MM.1S (cell line): ENCODE measurements around the gene TUBA4B.
"Not testable (repeated sequence)": the region's sequence is repeated elsewhere in the genome, so short reads cannot be mapped to it uniquely, and the experiment has no call there.

ENCODE experiments used
- DNase-seq: peaks from one replicate; pipeline ENCODE4 v3.0.0-alpha.2; 2015
- H2AFZ ChIP-seq: fragments of 300-600 bp; sonication (generic); 2 replicates; pipeline ENCODE4 v1.6.0; 2016; ENCODE audit warnings: antibody characterized with exemption, low read length
- H3F3A ChIP-seq: fragments of 300-600 bp; sonication (generic); 2 replicates; pipeline ENCODE4 v1.6.1; 2016; ENCODE audit warnings: mild to moderate bottlenecking, antibody characterized with exemption, low read length, moderate library complexity, mixed read lengths; ENCODE audit not compliant: insufficient read depth
- H3K27ac ChIP-seq: fragments of 300-600 bp; sonication (generic); 2 replicates; pipeline ENCODE4 v1.5.1; 2016; ENCODE audit warnings: mild to moderate bottlenecking, low read length
- H3K27me3 ChIP-seq: fragments of 300-600 bp; sonication (generic); replicated peaks from 2 replicates; pipeline ENCODE4 v1.6.0; 2016; ENCODE audit warnings: low read length; ENCODE audit not compliant: insufficient read depth
- H3K36me3 ChIP-seq: fragments of 300-600 bp; sonication (generic); replicated peaks from 2 replicates; pipeline ENCODE4 v1.6.1; 2016; ENCODE audit warnings: mild to moderate bottlenecking, low read length, mixed read lengths; ENCODE audit not compliant: insufficient read depth
- H3K4me1 ChIP-seq: fragments of 300-600 bp; sonication (generic); 2 replicates; pipeline ENCODE4 v1.6.1; 2016; ENCODE audit warnings: low read length, mixed read lengths
- H3K4me2 ChIP-seq: fragments of 300-600 bp; sonication (generic); 2 replicates; pipeline ENCODE4 v1.6.0; 2016; ENCODE audit warnings: low read depth, low read length
- H3K4me3 ChIP-seq: fragments of 300-600 bp; sonication (generic); 2 replicates; pipeline ENCODE4 v1.5.1; 2016; ENCODE audit warnings: low read length, mixed read lengths
- H3K79me2 ChIP-seq: fragments of 300-600 bp; sonication (generic); 2 replicates; pipeline ENCODE4 v1.6.1; 2016; ENCODE audit warnings: mixed run types, low read length, mixed read lengths
- H3K9ac ChIP-seq: fragments of 300-600 bp; sonication (generic); 2 replicates; pipeline ENCODE4 v1.6.1; 2016; ENCODE audit warnings: low read length, mixed read lengths
- H3K9me2 ChIP-seq: fragments of 300-600 bp; sonication (generic); replicated peaks from 2 replicates; pipeline ENCODE4 v1.6.1; 2016; ENCODE audit warnings: mild to moderate bottlenecking, low read length, mixed read lengths; ENCODE audit not compliant: insufficient read depth
- H3K9me3 ChIP-seq: fragments of 300-600 bp; sonication (generic); replicated peaks from 2 replicates; pipeline ENCODE4 v1.6.1; 2016; ENCODE audit warnings: mild to moderate bottlenecking, low read length, mixed read lengths; ENCODE audit not compliant: insufficient read depth
- H4K20me1 ChIP-seq: fragments of 300-600 bp; sonication (generic); 2 replicates; pipeline ENCODE4 v1.6.1; 2016; ENCODE audit warnings: mild to moderate bottlenecking, low read length, moderate library complexity, mixed read lengths; ENCODE audit not compliant: insufficient read depth
- EZH2 ChIP-seq: fragments of 300-600 bp; sonication (generic); optimal IDR thresholded peaks from 2 replicates; pipeline ENCODE3; 2017; ENCODE audit warnings: low read depth, mild to moderate bottlenecking, antibody characterized with exemption, low read length, mixed read lengths
- EZH2phosphoT487 ChIP-seq: fragments of 300-600 bp; sonication (generic); IDR thresholded peaks from 2 replicates; pipeline ENCODE4 v1.6.1; 2018; ENCODE audit warnings: antibody characterized with exemption, low read length
- TF ChIP-seq, protein P1 (sequence below): fragments of 300-600 bp; sonication (generic); IDR thresholded peaks from 2 replicates; pipeline ENCODE4 v1.5.1; 2016; ENCODE audit warnings: antibody characterized with exemption, low read length, mixed read lengths

Gene TUBA4B

GRCh38 chr2:219253753-219254589 lies 928 bp downstream of the TUBA4B start, which contains the start of gene TUBA4A:
TUBA4A (minus strand) TSS chr2:219253918; CDS start chr2:219253858, 60 bp downstream.
- no peaks in the 10 kb centered on the region for H3K9me2 ChIP-seq
- H3K27ac ChIP-seq = peak within 1 kb of the TSS; percentile 73
- peak within 1 kb of the TSS; percentile 88 for H2AFZ ChIP-seq
- peaks cover 31% of the 10 kb centered on the region for H3K4me1 ChIP-seq
- DNase-seq = peak; percentile 92
- H3K9ac ChIP-seq = peak within 1 kb of the TSS; percentile 88
- H3K4me3 ChIP-seq = peak within 1 kb of the TSS; percentile 78
- TF ChIP-seq EZH2 (no peak), EZH2phosphoT487 (no peak)
- TF ChIP-seq, protein P1, sequence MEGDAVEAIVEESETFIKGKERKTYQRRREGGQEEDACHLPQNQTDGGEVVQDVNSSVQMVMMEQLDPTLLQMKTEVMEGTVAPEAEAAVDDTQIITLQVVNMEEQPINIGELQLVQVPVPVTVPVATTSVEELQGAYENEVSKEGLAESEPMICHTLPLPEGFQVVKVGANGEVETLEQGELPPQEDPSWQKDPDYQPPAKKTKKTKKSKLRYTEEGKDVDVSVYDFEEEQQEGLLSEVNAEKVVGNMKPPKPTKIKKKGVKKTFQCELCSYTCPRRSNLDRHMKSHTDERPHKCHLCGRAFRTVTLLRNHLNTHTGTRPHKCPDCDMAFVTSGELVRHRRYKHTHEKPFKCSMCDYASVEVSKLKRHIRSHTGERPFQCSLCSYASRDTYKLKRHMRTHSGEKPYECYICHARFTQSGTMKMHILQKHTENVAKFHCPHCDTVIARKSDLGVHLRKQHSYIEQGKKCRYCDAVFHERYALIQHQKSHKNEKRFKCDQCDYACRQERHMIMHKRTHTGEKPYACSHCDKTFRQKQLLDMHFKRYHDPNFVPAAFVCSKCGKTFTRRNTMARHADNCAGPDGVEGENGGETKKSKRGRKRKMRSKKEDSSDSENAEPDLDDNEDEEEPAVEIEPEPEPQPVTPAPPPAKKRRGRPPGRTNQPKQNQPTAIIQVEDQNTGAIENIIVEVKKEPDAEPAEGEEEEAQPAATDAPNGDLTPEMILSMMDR = no peak
- H3F3A ChIP-seq = peaks cover 30% of the 10 kb centered on the region
- H3K79me2 ChIP-seq = peaks cover 48% of the 10 kb centered on the region
- H3K4me2 ChIP-seq = peak within 1 kb of the TSS; percentile 99
- 0 out of 2 replicates have a peak, but pooled peaks cover 6% of the 10 kb centered on the region for H3K36me3 ChIP-seq
- no peaks in the 10 kb centered on the region for H4K20me1 ChIP-seq
- H3K27me3 ChIP-seq = no peaks in the 10 kb centered on the region
- no peaks in the 10 kb centered on the region for H3K9me3 ChIP-seq

DNA sequence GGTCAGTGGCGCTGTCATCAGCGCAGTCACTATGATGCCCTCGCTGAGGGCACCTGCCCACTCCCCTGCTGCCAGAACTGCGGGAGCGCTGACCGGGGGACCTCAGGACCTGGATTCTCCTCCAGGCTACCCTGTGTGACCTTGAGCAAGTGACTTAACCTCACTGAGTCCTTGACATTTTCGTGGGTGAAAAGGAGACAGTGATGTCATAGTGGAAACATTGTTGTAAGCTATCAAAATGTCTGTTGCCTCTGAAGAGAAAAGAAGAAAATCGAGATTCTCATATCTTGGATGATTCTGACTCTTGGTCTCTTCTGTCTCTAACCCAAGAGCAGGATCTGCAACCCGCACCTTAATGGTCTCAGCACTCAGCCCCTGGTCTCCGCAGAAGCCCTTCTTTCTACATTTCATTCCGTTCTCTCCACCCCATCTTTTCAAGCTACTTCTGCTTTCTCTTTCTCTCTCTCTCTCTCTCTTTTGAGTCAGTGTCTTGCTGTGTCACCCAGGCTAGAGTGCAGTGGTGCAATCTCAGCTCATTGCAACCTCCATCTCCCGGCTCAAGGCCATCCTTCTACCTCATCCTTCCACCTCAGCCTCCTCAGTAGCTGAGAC lies 1.7 kb downstream of the TUBA4B start:
- Histone ChIP-seq H3F3A (peaks cover 23% of the 10 kb centered on the region), H3K9ac (peak overlapping the region; percentile 88), H3K36me3 (0 out of 2 replicates have a peak, but pooled peaks cover 6% of the 10 kb centered on the region), H3K9me2 (no peaks in the 10 kb centered on the region), H3K79me2 (peaks cover 41% of the 10 kb centered on the region), H3K4me1 (peaks cover 23% of the 10 kb centered on the region), H4K20me1 (no peaks in the 10 kb centered on the region), H3K9me3 (no peaks in the 10 kb centered on the region), H3K27ac (peak overlapping the region; percentile 73; the same call in 1 of the 2 replicates), H3K4me3 (peak overlapping the region; percentile 78), H3K4me2 (peak overlapping the region; percentile 99), H2AFZ (peak overlapping the region; percentile 88), H3K27me3 (no peaks in the 10 kb centered on the region)
- peak; percentile 35 for DNase-seq
- no peak for TF ChIP-seq EZH2phosphoT487
- TF ChIP-seq, protein P1 = no peak
- no peak for TF ChIP-seq EZH2

DNA sequence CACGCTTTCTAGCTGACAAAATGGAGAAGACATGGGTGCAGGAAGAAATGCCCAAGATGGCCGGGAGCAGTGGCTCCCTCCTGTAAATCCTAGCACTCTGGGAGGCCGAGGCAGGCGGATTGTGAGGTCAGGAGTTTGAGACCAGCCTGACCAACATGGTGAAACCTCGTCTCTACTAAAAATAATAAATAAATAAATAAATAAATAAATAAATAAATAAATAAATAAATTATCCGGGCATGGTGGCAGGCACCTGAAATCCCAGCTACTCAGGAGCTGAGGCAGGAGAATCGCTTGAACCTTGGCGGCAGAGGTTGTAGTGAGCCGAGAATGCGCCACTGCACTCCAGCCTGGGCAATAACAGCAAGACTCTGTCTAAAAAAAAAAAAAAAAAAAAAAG lies 5.9 kb downstream of the TUBA4B start:
- H3K79me2 ChIP-seq, H3K27me3 ChIP-seq, H3K36me3 ChIP-seq: not testable (repeated sequence)

More for the DNA sequence above, 5.9 kb downstream of the TUBA4B start:
- H2AFZ ChIP-seq, DNase-seq, H4K20me1 ChIP-seq, H3K4me1 ChIP-seq, H3K9ac ChIP-seq, H3K4me3 ChIP-seq, H3F3A ChIP-seq, H3K4me2 ChIP-seq, H3K27ac ChIP-seq, H3K9me2 ChIP-seq, H3K9me3 ChIP-seq: not testable (repeated sequence)
